Measurements from ENCODE around the gene ARPC1A. TPM values are rescaled to one million over a fixed set of nuclear protein-coding genes. Genes with fewer than 3 reads are reported as not detected.

ARPC1A gene
- total RNA-seq, 1 donor from 2014 or later, result 109 TPM

GRCh38 chr7:99402854-99403253 lies 77.2 kb downstream of the ARPC1A start:
- DNase-seq (no peak), ATAC-seq (no peak)
- H3K4me1 ChIP-seq, result peaks cover 43% of the 10 kb centered on the region
- no peaks in the 10 kb centered on the region for H3K9me3 ChIP-seq
- H3K4me3 ChIP-seq, result no peak overlapping the region
- no peak overlapping the region for H3K27ac ChIP-seq
- intact Hi-C loops (cut with DNase I), result no loop called here
- TF ChIP-seq CTCF (IDR thresholded peaks at IDR 0.05), result no peak
- H3K36me3 ChIP-seq, result peaks cover 73% of the 10 kb centered on the region
- no peaks in the 10 kb centered on the region for H3K27me3 ChIP-seq (ENCODE audit: low read depth)

- no peak for ATAC-seq
- Histone ChIP-seq H3K27me3 (ENCODE audit: low read depth) (no peaks in the 10 kb centered on the region), H3K36me3 (peaks cover 63% of the 10 kb centered on the region), H3K4me3 (no peak overlapping the region), H3K27ac (no peak overlapping the region), H3K9me3 (no peaks in the 10 kb centered on the region), H3K4me1 (peaks cover 42% of the 10 kb centered on the region)
- no peak for TF ChIP-seq CTCF (IDR thresholded peaks at IDR 0.05)
- intact Hi-C loops (cut with DNase I), result no loop called here
- DNase-seq, result no peak
These were observed 78.1 kb downstream of the ARPC1A start for GRCh38 chr7:99403764-99404163.

GRCh38 chr7:99404235-99404976 lies 78.7 kb downstream of the ARPC1A start:
- no peak for TF ChIP-seq CTCF (IDR thresholded peaks at IDR 0.05)
- no peak overlapping the region for H3K27ac ChIP-seq
- H3K27me3 ChIP-seq (ENCODE audit: low read depth), result no peaks in the 10 kb centered on the region
- no peak for DNase-seq
- peaks cover 37% of the 10 kb centered on the region for H3K4me1 ChIP-seq
- no peaks in the 10 kb centered on the region for H3K9me3 ChIP-seq
- ATAC-seq, result no peak
- intact Hi-C loops (cut with DNase I), result no loop called here
- H3K4me3 ChIP-seq, result no peak overlapping the region
- H3K36me3 ChIP-seq, result peaks cover 57% of the 10 kb centered on the region

GRCh38 chr7:99404977-99405320 lies 79.3 kb downstream of the ARPC1A start:
- Histone ChIP-seq H3K36me3 (peaks cover 53% of the 10 kb centered on the region), H3K4me1 (peaks cover 38% of the 10 kb centered on the region), H3K9me3 (no peaks in the 10 kb centered on the region), H3K27ac (no peak overlapping the region), H3K4me3 (no peak overlapping the region), H3K27me3 (ENCODE audit: low read depth) (no peaks in the 10 kb centered on the region)
- no peak for TF ChIP-seq CTCF (IDR thresholded peaks at IDR 0.05)
- no peak for DNase-seq
- intact Hi-C loops (cut with DNase I), result no loop called here
- ATAC-seq, result no peak

GRCh38 chr7:99406557-99406956 lies 80.9 kb downstream of the ARPC1A start:
- H3K4me3 ChIP-seq, result no peak overlapping the region
- H3K4me1 ChIP-seq, result peaks cover 43% of the 10 kb centered on the region
- H3K9me3 ChIP-seq, result no peaks in the 10 kb centered on the region
- DNase-seq, result no peak
- H3K27me3 ChIP-seq (ENCODE audit: low read depth), result no peaks in the 10 kb centered on the region
- no peak overlapping the region for H3K27ac ChIP-seq
- TF ChIP-seq CTCF (IDR thresholded peaks at IDR 0.05), result no peak
- intact Hi-C loops (cut with DNase I), result no loop called here
- ATAC-seq, result no peak
- H3K36me3 ChIP-seq, result peaks cover 53% of the 10 kb centered on the region
